H1 (cell line): ENCODE data around the gene ATG2B.

ENCODE experiments used
- CHD1 ChIP-seq: IDR thresholded peaks from 2 replicates; pipeline ENCODE4 v1.6.1; 2012; ENCODE audit warnings: low read depth, low read length, improper control_type of control experiment
- POLR2A ChIP-seq, 2 experiments: IDR thresholded peaks; 1 replicate in 1 of 2; 2 replicates in 1 of 2; pipeline ENCODE4 v1.6.1; 2011; ENCODE audit warnings: low read depth in 2 of 2, low read length in 2 of 2, mild to moderate bottlenecking in 2 of 2; ENCODE audit errors: control extremely low read depth in 1 of 2

- TF ChIP-seq POLR2A (IDR thresholded peaks at IDR 0.05; ENCODE audit: control extremely low read depth in 1 of 2, low read depth in 2 of 2, low read length in 2 of 2) (no peak), CHD1 (no peak)
Observed at GRCh38 chr14:96341323-96341722, 21.8 kb downstream of the ATG2B start.
